GM21529 (cell line): ENCODE measurements around the gene ARPIN.

Experiments
- ATAC-seq: cut with Tn5 transposase; IDR thresholded peaks from one replicate; pipeline ENCODE4 v1.9.1; 2021; ENCODE audit not compliant: unreplicated experiment

Gene ARPIN

GRCh38 chr15:89845305-89845893 lies 67.4 kb downstream of the ARPIN start:
- no peak for ATAC-seq
